Gastrocnemius medialis (tissue), 4 donors: Measurements from ENCODE around the gene GRID1. TPM values are rescaled to one million over a fixed set of nuclear protein-coding genes. Genes with fewer than 3 reads are reported as not detected.

Source experiments
- ATAC-seq, 2 donors: fragments of 150-250 bp; one replicate each; pipeline ENCODE4 v1.9.1; 2016
- DNase-seq, 2 donors: peaks; one replicate each; pipeline ENCODE4 v3.0.0-alpha.2; 2019
- H3K27ac ChIP-seq, 4 donors: fragments of 200-600 bp; sonication (generic); 1 replicate in 1 of 4; 2 replicates in 3 of 4; pipeline ENCODE4 v1.5.1; 2016 to 2018; ENCODE audit warnings: mild to moderate bottlenecking in 2 of 4, moderate library complexity in 1 of 4
- H3K27me3 ChIP-seq, 3 donors: fragments of 200-600 bp; sonication (generic) in 2 of 3; 1 replicate in 1 of 3; 2 replicates in 2 of 3; pipeline versions ENCODE4 v1.5.1 to v1.6.0; 2016 to 2019; ENCODE audit warnings: mild to moderate bottlenecking in 1 of 3, moderate library complexity in 1 of 3
- H3K36me3 ChIP-seq, 2 donors: fragments of 200-600 bp; sonication (generic) in 1 of 2; one replicate each; pipeline ENCODE4 v1.5.1; 2017 to 2018
- H3K4me1 ChIP-seq, 2 donors: fragments of 200-600 bp; sonication (generic) in 1 of 2; one replicate each; pipeline ENCODE4 v1.5.1; 2016 to 2017; ENCODE audit warnings: mild to moderate bottlenecking in 2 of 2
- H3K4me3 ChIP-seq, 4 donors: fragments of 200-600 bp; sonication (generic) in 3 of 4; 1 replicate in 1 of 4; 2 replicates in 3 of 4; pipeline ENCODE4 v1.5.1; 2016 to 2019; ENCODE audit warnings: mild to moderate bottlenecking in 2 of 4
- H3K9me3 ChIP-seq, 3 donors: fragments of 200-600 bp; sonication (generic) in 2 of 3; 1 replicate in 1 of 3; 2 replicates in 2 of 3; pipeline ENCODE4 v1.5.1; 2016 to 2019
- CTCF ChIP-seq, 5 experiments: fragments of 450-650 bp in 3 of 5; fragments of 200-600 bp in 2 of 5; sonication (generic) in 2 of 5; IDR thresholded peaks in 4 of 5; conservative IDR thresholded peaks in 1 of 5; 1 replicate in 4 of 5; 2 replicates in 1 of 5; pipeline ENCODE4 v1.5.1; 2016 to 2019; ENCODE audit warnings: antibody characterized with exemption in 5 of 5, mild to moderate bottlenecking in 3 of 5, moderate library complexity in 3 of 5
- POLR2A ChIP-seq, 2 donors: fragments of 450-650 bp; IDR thresholded peaks; one replicate each; pipeline ENCODE4 v1.6.1; 2017; ENCODE audit warnings: antibody characterized with exemption in 2 of 2, mild to moderate bottlenecking in 2 of 2, moderate library complexity in 2 of 2
- in situ Hi-C, 4 donors: fragments of 200-750 bp; cut with MboI; loops; one replicate each; pipeline versions ENCODE4 v1.15.0 to v1.8.0; 2017; ENCODE audit warnings: low sequenced_read_pairs in 4 of 4
- intact Hi-C: fragments of 100-400 bp; cut with DNase I; formaldehyde crosslinking; loops from one replicate; pipeline ENCODE4 v1.15.1; 2023; ENCODE audit warnings: low total_unique reads
- total RNA-seq, 4 donors: library from RNA; depleted of rRNA; stranded (reverse); fragments of >200 nt; gene quantifications; one replicate each; pipeline versions ENCODE4 v1.1.0 to v1.2.3, GENCODE V29; 2016

The GRID1 gene
- total RNA-seq, 4 donors from 2014 or later = 0.17 to 1.4 (median 0.79) TPM

DNA sequence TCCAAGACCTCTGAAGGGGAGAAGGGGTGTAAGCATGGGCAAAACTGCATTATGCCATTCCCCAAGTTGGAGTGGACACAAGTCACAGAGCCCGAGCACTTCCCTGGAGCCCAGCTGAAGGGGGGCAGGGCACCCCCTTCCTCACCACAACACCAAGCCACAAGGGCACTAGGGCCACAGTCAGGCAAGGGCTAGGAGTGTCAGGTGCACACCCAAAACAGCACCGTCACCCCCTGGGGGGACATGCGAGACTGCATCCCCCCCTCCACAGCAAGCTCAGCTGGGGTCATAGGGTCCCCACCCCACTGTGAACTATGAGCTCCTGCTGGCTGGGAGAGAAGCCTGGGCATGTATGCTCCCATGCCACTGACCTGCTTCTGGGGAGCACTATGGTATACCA, 143.9 kb downstream of the GRID1 start:
- no peak for DNase-seq
- ATAC-seq = no peak
- Histone ChIP-seq H3K27me3 (no peaks in the 10 kb centered on the region), H3K36me3 (no peaks in the 10 kb centered on the region), H3K27ac (no peak overlapping the region), H3K4me1 (no peaks in the 10 kb centered on the region), H3K9me3 (no peaks in the 10 kb centered on the region), H3K4me3 (no peak overlapping the region)
- intact Hi-C loops = no loop called here
- no peak for TF ChIP-seq CTCF (IDR thresholded peaks at IDR 0.05 in 4 of 5, conservative IDR thresholded peaks at IDR 0.05 in 1 of 5)
- TF ChIP-seq POLR2A (IDR thresholded peaks at IDR 0.05) = no peak
- in situ Hi-C loops = no loop called here

- no peaks in the 10 kb centered on the region for H3K4me1 ChIP-seq
- ATAC-seq = no peak
- in situ Hi-C loops (no loop called here), intact Hi-C loops (no loop called here)
- H3K27me3 ChIP-seq = no peaks in the 10 kb centered on the region
- no peak overlapping the region for H3K4me3 ChIP-seq
- no peaks in the 10 kb centered on the region for H3K9me3 ChIP-seq
- H3K36me3 ChIP-seq = no peaks in the 10 kb centered on the region
- no peak overlapping the region for H3K27ac ChIP-seq
- DNase-seq = no peak
- TF ChIP-seq CTCF (IDR thresholded peaks at IDR 0.05 in 4 of 5, conservative IDR thresholded peaks at IDR 0.05 in 1 of 5) = no peak
Observed at GRCh38 chr10:86222336-86222650, 144.3 kb downstream of the GRID1 start.

GRCh38 chr10:86221442-86222335, 144.9 kb downstream of the GRID1 start:
- DNase-seq = no peak
- ATAC-seq = no peak
- no peaks in the 10 kb centered on the region for H3K27me3 ChIP-seq
- H3K4me3 ChIP-seq = no peak overlapping the region
- no peak for TF ChIP-seq POLR2A (IDR thresholded peaks at IDR 0.05)
- TF ChIP-seq CTCF (IDR thresholded peaks at IDR 0.05 in 4 of 5, conservative IDR thresholded peaks at IDR 0.05 in 1 of 5) = no peak
- H3K36me3 ChIP-seq = no peaks in the 10 kb centered on the region
- in situ Hi-C loops = no loop called here
- no peak overlapping the region for H3K27ac ChIP-seq
- H3K9me3 ChIP-seq = no peaks in the 10 kb centered on the region
- intact Hi-C loops = no loop called here
- no peaks in the 10 kb centered on the region for H3K4me1 ChIP-seq

- Histone ChIP-seq H3K36me3 (no peaks in the 10 kb centered on the region), H3K4me3 (no peak overlapping the region), H3K27me3 (no peaks in the 10 kb centered on the region), H3K4me1 (no peaks in the 10 kb centered on the region), H3K9me3 (no peaks in the 10 kb centered on the region), H3K27ac (no peak overlapping the region)
- intact Hi-C loops (no loop called here), in situ Hi-C loops (no loop called here)
- DNase-seq = no peak
- no peak for TF ChIP-seq CTCF (IDR thresholded peaks at IDR 0.05 in 4 of 5, conservative IDR thresholded peaks at IDR 0.05 in 1 of 5)
- no peak for TF ChIP-seq POLR2A (IDR thresholded peaks at IDR 0.05)
- ATAC-seq = no peak
Observed at GRCh38 chr10:86220626-86221025, 146.0 kb downstream of the GRID1 start.

GRCh38 chr10:86219271-86219670, 147.3 kb downstream of the GRID1 start:
- intact Hi-C loops = no loop called here
- ATAC-seq (no peak), DNase-seq (no peak)
- Histone ChIP-seq H3K27ac (no peak overlapping the region), H3K27me3 (no peaks in the 10 kb centered on the region), H3K9me3 (no peaks in the 10 kb centered on the region), H3K4me3 (no peak overlapping the region), H3K4me1 (no peaks in the 10 kb centered on the region), H3K36me3 (no peaks in the 10 kb centered on the region)
- in situ Hi-C loops = no loop called here
- TF ChIP-seq CTCF (IDR thresholded peaks at IDR 0.05 in 4 of 5, conservative IDR thresholded peaks at IDR 0.05 in 1 of 5) (no peak), POLR2A (IDR thresholded peaks at IDR 0.05) (no peak)
